ENCODE measurements around the gene KANK2. TPM values are rescaled to one million over a fixed set of nuclear protein-coding genes. Genes with fewer than 3 reads are reported as not detected.

KANK2 gene
- total RNA-seq, 1 experiment from 2014 or later: 17.6 TPM

GRCh38 chr19:11210656-11210928 lies 13.2 kb upstream of the KANK2 start:
- no TSS peak for BruUV-seq (replicated peaks)
- no peaks in the 10 kb centered on the region for H3K9me3 Mint-ChIP-seq (ENCODE audit: unreplicated experiment)
- H3K36me3 Mint-ChIP-seq (ENCODE audit: insufficient read depth, unreplicated experiment): peaks cover 32% of the 10 kb centered on the region
- no peak overlapping the region for H3K27ac Mint-ChIP-seq (ENCODE audit: unreplicated experiment)
- no peak for DNase-seq
- Histone ChIP-seq H3K36me3 (ENCODE audit: control insufficient read depth, insufficient read depth, low read length) (peaks cover 2% of the 10 kb centered on the region; the same call in 1 of the 2 replicates), H3K4me1 (no peaks in the 10 kb centered on the region), H3K4me3 (ENCODE audit: low read depth, low read length) (no peak overlapping the region), H3K9me3 (no peaks in the 10 kb centered on the region), H3K27me3 (replicated peaks; ENCODE audit: control insufficient read depth, insufficient read depth, low read length) (no peaks in the 10 kb centered on the region)
- POLR2A ChIA-PET: no interaction called here
- intact Hi-C loops (cut with micrococcal nuclease; ENCODE audit: unreplicated experiment): no loop called here
- H3K4me3 Mint-ChIP-seq (ENCODE audit: unreplicated experiment): no peak overlapping the region
- no peaks in the 10 kb centered on the region for H3K4me1 Mint-ChIP-seq (ENCODE audit: low read depth, unreplicated experiment)
- CTCF ChIA-PET: no interaction called here
- TF ChIP-seq CTCF (IDR thresholded peaks at IDR 0.05; ENCODE audit: insufficient read depth in 1 of 2, low read depth in 1 of 2, low read length in 1 of 2, severe bottlenecking in 1 of 2, unreplicated experiment in 1 of 2): no peak
- no peaks in the 10 kb centered on the region for H3K27me3 Mint-ChIP-seq (ENCODE audit: insufficient read depth, unreplicated experiment)

DNA sequence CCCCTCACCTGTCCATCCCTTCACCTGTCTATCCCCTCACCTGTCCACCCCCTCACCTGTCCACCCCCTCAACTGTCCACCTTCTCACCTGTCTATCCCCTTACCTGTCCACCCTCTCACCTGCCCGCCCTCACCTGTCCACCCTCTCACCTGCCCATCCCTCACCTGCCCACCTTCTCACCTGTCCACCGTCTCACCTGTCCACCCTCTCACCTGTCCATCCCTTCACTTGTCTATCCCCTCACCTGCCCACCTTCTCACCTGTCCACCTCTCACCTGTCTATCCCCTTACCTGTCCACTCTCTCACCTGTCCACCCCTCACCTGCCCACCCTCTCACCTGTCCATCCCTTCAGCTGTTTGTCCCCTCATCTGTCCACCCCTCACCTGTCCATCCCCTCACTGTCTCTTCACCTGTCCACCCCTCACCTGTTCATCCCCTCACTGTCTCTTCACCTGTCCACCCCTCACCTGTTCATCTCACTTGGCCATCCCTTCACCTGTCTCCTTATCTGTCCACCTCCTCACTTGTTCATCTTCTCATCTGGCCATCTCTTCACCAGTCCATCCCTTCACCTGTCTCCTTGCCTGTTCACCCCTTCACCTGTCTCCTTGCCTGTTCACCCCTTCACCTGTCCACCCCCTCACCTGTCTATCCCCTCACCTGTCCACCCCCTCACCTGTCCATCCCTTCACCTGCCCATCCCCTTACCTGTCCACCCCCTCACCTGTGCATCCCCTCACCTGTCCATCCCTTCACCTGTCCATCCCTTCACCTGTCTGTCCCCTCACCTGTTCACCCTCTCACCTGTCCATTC lies 12.7 kb upstream of the KANK2 start:
- no peak for TF ChIP-seq CTCF (IDR thresholded peaks at IDR 0.05; ENCODE audit: insufficient read depth in 1 of 2, low read depth in 1 of 2, low read length in 1 of 2, severe bottlenecking in 1 of 2, unreplicated experiment in 1 of 2)
- Mint-ChIP-seq H3K27ac (ENCODE audit: unreplicated experiment) (no peak overlapping the region), H3K27me3 (ENCODE audit: insufficient read depth, unreplicated experiment) (no peaks in the 10 kb centered on the region), H3K4me1 (ENCODE audit: low read depth, unreplicated experiment) (no peaks in the 10 kb centered on the region), H3K4me3 (ENCODE audit: unreplicated experiment) (no peak overlapping the region), H3K9me3 (ENCODE audit: unreplicated experiment) (no peaks in the 10 kb centered on the region), H3K36me3 (ENCODE audit: insufficient read depth, unreplicated experiment) (peaks cover 28% of the 10 kb centered on the region)
- Histone ChIP-seq H3K4me1 (no peaks in the 10 kb centered on the region), H3K27me3 (replicated peaks; ENCODE audit: control insufficient read depth, insufficient read depth, low read length) (no peaks in the 10 kb centered on the region), H3K36me3 (ENCODE audit: control insufficient read depth, insufficient read depth, low read length) (peaks cover 2% of the 10 kb centered on the region; the same call in 1 of the 2 replicates), H3K4me3 (ENCODE audit: low read depth, low read length) (no peak overlapping the region), H3K9me3 (no peaks in the 10 kb centered on the region)
- DNase-seq: no peak
- ChIA-PET CTCF (no interaction called here), POLR2A (no interaction called here)
- intact Hi-C loops (cut with micrococcal nuclease; ENCODE audit: unreplicated experiment): no loop called here
- BruUV-seq (replicated peaks): no TSS peak

GRCh38 chr19:11208561-11209471 lies 11.5 kb upstream of the KANK2 start:
- intact Hi-C loops (cut with micrococcal nuclease; ENCODE audit: unreplicated experiment): no loop called here
- TF ChIP-seq CTCF (IDR thresholded peaks at IDR 0.05; ENCODE audit: insufficient read depth in 1 of 2, low read depth in 1 of 2, low read length in 1 of 2, severe bottlenecking in 1 of 2, unreplicated experiment in 1 of 2): no peak
- Mint-ChIP-seq H3K27ac (ENCODE audit: unreplicated experiment) (no peak overlapping the region), H3K27me3 (ENCODE audit: insufficient read depth, unreplicated experiment) (no peaks in the 10 kb centered on the region), H3K36me3 (ENCODE audit: insufficient read depth, unreplicated experiment) (peaks cover 21% of the 10 kb centered on the region), H3K4me3 (ENCODE audit: unreplicated experiment) (no peak overlapping the region), H3K9me3 (ENCODE audit: unreplicated experiment) (no peaks in the 10 kb centered on the region), H3K4me1 (ENCODE audit: low read depth, unreplicated experiment) (peaks cover 6% of the 10 kb centered on the region)
- no peaks in the 10 kb centered on the region for H3K9me3 ChIP-seq
- H3K4me3 ChIP-seq (ENCODE audit: low read depth, low read length): no peak overlapping the region
- no TSS peak for BruUV-seq (replicated peaks)
- no peak for DNase-seq
- ChIA-PET CTCF (interaction anchor here (0.6 kb wide), 2 partner anchors 364 to 1474 kb away, joined by 3 to 4 read pairs; no protein-coding TSS in a partner anchor), POLR2A (no interaction called here)
- peaks cover 2% of the 10 kb centered on the region; the same call in 1 of the 2 replicates for H3K36me3 ChIP-seq (ENCODE audit: control insufficient read depth, insufficient read depth, low read length)
- no peaks in the 10 kb centered on the region for H3K4me1 ChIP-seq
- no peaks in the 10 kb centered on the region for H3K27me3 ChIP-seq (replicated peaks; ENCODE audit: control insufficient read depth, insufficient read depth, low read length)
